Stimulated activated CD4-positive, alpha-beta T cell treated with anti-CD3 and anti-CD28 coated beads, Interleukin-4, amount 100 ng/mL, for 48 hours (primary cell): ENCODE measurements around the gene VWF.
A peak's percentile ranks its signal among the peaks of the same experiment; 100 is the strongest.

ENCODE experiments used
- DNase-seq, 2 donors: peaks; one replicate each; pipeline ENCODE4 v3.0.0-alpha.2; 2020; ENCODE audit warnings: low read depth in 2 of 2

VWF gene

GRCh38 chr12:6058481-6059161, 65.8 kb downstream of the VWF start:
- DNase-seq, result no peak

- no peak for DNase-seq
Observed at GRCh38 chr12:6057700-6058099, 66.8 kb downstream of the VWF start.

- no peak for DNase-seq
Observed at GRCh38 chr12:6056406-6057240, 67.8 kb downstream of the VWF start.

GRCh38 chr12:6053541-6053940, 70.9 kb downstream of the VWF start:
- no peak for DNase-seq

GRCh38 chr12:6052940-6053329, 71.5 kb downstream of the VWF start:
- no peak for DNase-seq

- DNase-seq, result no peak
Observed at GRCh38 chr12:6052206-6052939, 72.1 kb downstream of the VWF start.

- DNase-seq, result no peak
Observed at GRCh38 chr12:6049992-6050391, 74.5 kb downstream of the VWF start.

GRCh38 chr12:6049587-6049986, 74.9 kb downstream of the VWF start:
- no peak for DNase-seq

- DNase-seq, result no peak
Observed at GRCh38 chr12:6047249-6048237, 76.9 kb downstream of the VWF start.

- no peak for DNase-seq
Observed at GRCh38 chr12:6046511-6047180, 77.8 kb downstream of the VWF start.

- DNase-seq, result no peak
Observed at GRCh38 chr12:6045438-6045837, 79.0 kb downstream of the VWF start.

GRCh38 chr12:6044082-6044481, 80.4 kb downstream of the VWF start:
- DNase-seq, result no peak

- DNase-seq, result no peak
Observed at GRCh38 chr12:6042446-6042845, 82.0 kb downstream of the VWF start.

GRCh38 chr12:6041891-6042290, 82.6 kb downstream of the VWF start:
- no peak for DNase-seq

GRCh38 chr12:6040815-6041214, 83.7 kb downstream of the VWF start:
- DNase-seq, result no peak

- peak; percentile 38 to 42 for DNase-seq
Observed at GRCh38 chr12:6039894-6040601, 84.4 kb downstream of the VWF start.

GRCh38 chr12:6038160-6038559, 86.3 kb downstream of the VWF start:
- DNase-seq, result peak; percentile 26 to 32

- no peak for DNase-seq
Observed at GRCh38 chr12:6037459-6037858, 87.0 kb downstream of the VWF start.

- no peak for DNase-seq
Observed at GRCh38 chr12:6036509-6036908, 88.0 kb downstream of the VWF start.

- DNase-seq, result no peak
Observed at GRCh38 chr12:6034596-6034995, 89.9 kb downstream of the VWF start.
